SK-N-SH (cell line): ENCODE measurements around the gene PCNX2.

Source experiments
- CTCF ChIP-seq: fragments of 200-600 bp; sonication (generic); IDR thresholded peaks from 2 replicates; pipeline ENCODE4 v1.6.1; 2017; ENCODE audit warnings: antibody characterized with exemption, mild to moderate bottlenecking, moderate library complexity
- EP300 ChIP-seq, 2 experiments: IDR thresholded peaks; 2 replicates each; pipeline versions ENCODE4 v1.4.0 to v1.6.1; 2012; ENCODE audit warnings: borderline replicate concordance in 1 of 2, low read depth in 1 of 2, low read length in 1 of 2
- POLR2AphosphoS5 ChIP-seq: IDR thresholded peaks from 2 replicates; pipeline ENCODE4 v1.6.1; 2012; ENCODE audit warnings: low read depth, low read length
- USF2 ChIP-seq: fragments of 150-350 bp; IDR thresholded peaks from 2 replicates; pipeline ENCODE4 v1.6.1; 2017; ENCODE audit warnings: antibody characterized with exemption, low read length, low read depth, borderline replicate concordance

GRCh38 chr1:233342086-233342485 lies 46.6 kb upstream of the PCNX2 start:
- no peak for TF ChIP-seq USF2
- TF ChIP-seq POLR2AphosphoS5 = no peak
- TF ChIP-seq EP300 (IDR thresholded peaks at IDR 0.05; ENCODE audit: borderline replicate concordance in 1 of 2, low read depth in 1 of 2, low read length in 1 of 2) = no peak
- TF ChIP-seq CTCF = no peak
